Measurements from ENCODE around the gene BBOF1. TPM values are rescaled to one million over a fixed set of nuclear protein-coding genes. Genes with fewer than 3 reads are reported as not detected.

BBOF1 gene
- total and polyA plus RNA-seq, 9 of the 15 experiments (the other 6 are each of a cell fraction or from before 2014, with no cell fraction given), result 1.3 to 4.9 (median 4.2) TPM

- no peak for TF ChIP-seq MYBL2 (IDR thresholded peaks at IDR 0.05; ENCODE audit: low read depth)
- TF ChIP-seq MYBL2 (CRISPR knock-in tag; IDR thresholded peaks at IDR 0.05; ENCODE audit: borderline replicate concordance), result no peak
- no peak for TF ChIP-seq SNIP1 (IDR thresholded peaks at IDR 0.05; ENCODE audit: low read depth)
- TF ChIP-seq NR2C2 (CRISPR knock-in tag; IDR thresholded peaks at IDR 0.05), result no peak; the same call in 1 of the 2 replicates
- peak; percentile 95 for TF ChIP-seq NR2C2 (tag; IDR thresholded peaks at IDR 0.05)
- no peak for TF ChIP-seq EHMT2 (IDR thresholded peaks at IDR 0.05)
- TF ChIP-seq MYC (IDR thresholded peaks at IDR 0.05; ENCODE audit: low read depth, low read length), result peak; percentile 71; the same call in 1 of the 2 replicates
- TF ChIP-seq MYC (CRISPR knock-in tag; IDR thresholded peaks at IDR 0.05; ENCODE audit: borderline replicate concordance, low read depth), result 0 out of 2 replicates have a peak, but pooled peaks have one; percentile 24
- no peak for TF ChIP-seq PHF20 (IDR thresholded peaks at IDR 0.05; ENCODE audit: partially characterized antibody)
- no peak for TF ChIP-seq TAF15 (IDR thresholded peaks at IDR 0.05; ENCODE audit: low read depth, low read length)
- TF ChIP-seq ZNF224 (CRISPR knock-in tag; IDR thresholded peaks at IDR 0.05), result no peak
- no peak for TF ChIP-seq NFE2L1 (tag; IDR thresholded peaks at IDR 0.05; ENCODE audit: borderline replicate concordance, low read depth)
- no peak for TF ChIP-seq RAD51 (IDR thresholded peaks at IDR 0.05; ENCODE audit: borderline replicate concordance, low read depth)
- peak; percentile 46; the same call in 1 of the 2 replicates for TF ChIP-seq GABPA (tag; conservative IDR thresholded peaks at IDR 0.05; ENCODE audit: low read depth)
- 0 out of 2 replicates have a peak, but pooled peaks have one; percentile 83 for TF ChIP-seq MXI1 (IDR thresholded peaks at IDR 0.05; ENCODE audit: low read depth, low read length)
- TF ChIP-seq SP1 (CRISPR knock-in tag; IDR thresholded peaks at IDR 0.05), result peak; percentile 58; the same call in 1 of the 2 replicates
- TF ChIP-seq RBFOX2 (IDR thresholded peaks at IDR 0.05; ENCODE audit: low read depth, low read length), result peak; percentile 89
- peak; percentile 40; the same call in 1 of the 2 replicates for TF ChIP-seq POLR2H (tag; IDR thresholded peaks at IDR 0.05; ENCODE audit: low read depth)
- peak; percentile 84 for TF ChIP-seq GATAD2B (IDR thresholded peaks at IDR 0.05; ENCODE audit: borderline replicate concordance)
- peak; percentile 77 to 86 for TF ChIP-seq NRF1 (conservative IDR thresholded peaks at IDR 0.05 in 1 of 2, IDR thresholded peaks at IDR 0.05 in 1 of 2)
- no peak for TF ChIP-seq DIDO1 (tag; IDR thresholded peaks at IDR 0.05; ENCODE audit: low read depth)
- TF ChIP-seq PHF8 (IDR thresholded peaks at IDR 0.05; ENCODE audit: borderline replicate concordance, low read length), result peak; percentile 85; the same call in 1 of the 2 replicates
- TF ChIP-seq MTA1 (IDR thresholded peaks at IDR 0.05; ENCODE audit: borderline replicate concordance), result no peak
- no peak for TF ChIP-seq FOXM1 (IDR thresholded peaks at IDR 0.05; ENCODE audit: low read depth)
- 0 out of 2 replicates have a peak, but pooled peaks have one; percentile 74 for TF ChIP-seq FOXM1 (CRISPR knock-in tag; IDR thresholded peaks at IDR 0.05; ENCODE audit: low read depth)
- TF ChIP-seq PRPF4 (IDR thresholded peaks at IDR 0.05; ENCODE audit: insufficient read depth, low read depth, low read length, poor library complexity, severe bottlenecking), result no peak
- no peak for TF ChIP-seq OTX1 (CRISPR knock-in tag; IDR thresholded peaks at IDR 0.05)
- TF ChIP-seq CREBBP (IDR thresholded peaks at IDR 0.05; ENCODE audit: low read depth, low read length), result no peak
- TF ChIP-seq POLR2B (IDR thresholded peaks at IDR 0.05; ENCODE audit: low read depth, partially characterized antibody), result peak; percentile 52
- no peak for TF ChIP-seq NCOA2 (IDR thresholded peaks at IDR 0.05; ENCODE audit: partially characterized antibody in 2 of 2)
- TF ChIP-seq ZNF133 (CRISPR knock-in tag; IDR thresholded peaks at IDR 0.05), result no peak
- peak; percentile 19; the same call in 1 of the 2 replicates for TF ChIP-seq ZNF766 (CRISPR knock-in tag; conservative IDR thresholded peaks at IDR 0.05)
These were observed at the start of gene BBOF1, which contains the start of gene ENTPD5 (continued) for GRCh38 chr14:74018586-74019407.

Measured in K562 (cell line).